Stimulated activated CD4-positive, alpha-beta T cell treated with anti-CD3 and anti-CD28 coated beads, Interleukin-1b, Interleukin-23, amount 100 ng/mL, for 48 hours (primary cell): Measurements from ENCODE around the gene CAND2.

ENCODE experiments used
- DNase-seq: peaks from one replicate; pipeline ENCODE4 v3.0.0-alpha.2; 2020

The CAND2 gene

DNA sequence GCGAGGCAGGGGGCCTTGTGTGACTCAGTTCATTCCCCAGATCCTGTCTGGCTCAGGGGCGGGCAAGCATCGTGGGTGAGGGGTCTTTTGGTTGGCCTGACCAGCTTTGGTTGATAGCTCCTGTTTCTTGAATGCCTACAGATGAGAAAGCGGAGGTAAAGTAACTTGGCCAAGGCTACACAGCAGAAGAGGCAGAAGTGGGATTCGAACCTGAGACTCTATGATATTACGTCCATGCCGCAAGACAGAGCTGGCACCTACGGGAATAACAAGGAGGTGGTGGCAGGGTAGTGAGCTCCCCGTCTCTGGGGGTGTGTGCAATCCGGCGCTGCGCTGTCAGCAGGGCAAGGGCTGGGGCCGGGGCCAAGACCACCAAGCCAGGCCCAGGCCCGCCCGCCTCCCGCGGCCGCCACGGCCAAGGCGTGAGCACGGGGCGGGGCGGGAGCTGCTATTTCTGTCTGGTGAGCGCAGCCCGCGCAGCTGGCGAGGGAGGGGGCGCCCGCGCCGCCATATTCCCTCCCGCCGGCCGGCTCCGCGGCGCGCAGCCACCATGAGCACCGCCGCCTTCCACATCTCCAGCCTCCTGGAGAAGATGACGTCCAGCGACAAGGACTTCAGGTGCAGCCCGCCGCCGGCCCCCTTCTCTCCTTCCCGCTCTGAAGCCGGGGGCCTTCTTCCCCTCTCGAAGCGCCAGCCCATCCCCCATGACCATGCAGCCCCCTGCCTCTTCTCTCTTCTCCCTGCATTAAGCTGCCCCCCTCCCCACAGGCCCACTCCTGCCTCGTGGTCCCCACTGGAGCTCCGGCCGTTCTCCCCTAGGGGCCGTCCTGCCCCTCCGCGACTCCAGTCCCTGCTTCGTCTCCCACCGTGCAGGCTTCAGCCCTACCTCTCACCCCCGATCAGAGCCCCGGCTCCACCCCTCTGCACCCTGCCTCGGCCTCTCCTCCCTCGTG, at the start of gene CAND2:
Gene CAND2 (plus strand): TSS at position 510 of the 953 bp plus-strand sequence. CDS start 41 bp downstream, at position 551.
- no peak for DNase-seq

DNA sequence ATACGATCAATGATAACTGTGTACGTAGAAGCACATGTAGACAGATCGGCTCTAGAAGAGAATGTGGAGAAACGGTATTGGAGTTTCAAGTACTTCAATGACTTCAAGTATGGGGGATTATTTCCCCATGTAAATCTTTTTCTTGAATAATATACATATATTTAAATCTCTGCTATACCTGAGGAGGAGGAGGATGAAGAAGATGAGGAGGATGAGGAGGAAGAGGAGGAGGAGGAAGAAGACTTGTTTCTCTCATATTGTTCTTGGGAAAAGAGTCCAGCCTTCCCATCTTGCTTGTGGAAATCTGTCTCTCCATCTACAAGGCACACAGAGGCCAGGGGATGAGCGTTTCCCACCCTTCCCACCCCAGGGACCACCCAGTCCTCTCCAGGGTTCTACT, 48.0 kb upstream of the CAND2 start:
- no peak for DNase-seq

- DNase-seq = no peak
These were observed 46.3 kb upstream of the CAND2 start for GRCh38 chr3:12750223-12750622.

- DNase-seq = peak; percentile 53
These were observed 45.8 kb upstream of the CAND2 start for GRCh38 chr3:12750658-12751071.

DNA sequence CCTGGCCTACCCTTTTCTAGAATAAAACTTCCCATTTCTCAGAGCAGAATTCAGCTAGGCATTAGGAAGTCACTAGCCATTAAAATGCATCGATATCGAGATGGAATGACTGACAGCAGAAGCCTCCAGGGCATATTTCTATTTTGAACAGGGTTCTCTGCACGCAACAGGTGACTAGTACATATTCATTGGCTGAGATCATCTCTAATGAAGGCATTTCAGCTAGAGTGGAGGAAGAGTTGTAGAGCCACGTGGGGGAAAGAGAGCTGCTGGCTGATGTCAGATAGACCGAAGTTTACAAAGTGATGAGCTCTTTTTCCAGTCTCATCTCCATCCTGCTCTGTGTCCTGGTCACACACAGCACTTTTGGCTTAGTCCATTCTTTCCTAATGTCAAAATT, 44.9 kb upstream of the CAND2 start:
- DNase-seq = no peak

- no peak for DNase-seq
These were observed 44.4 kb upstream of the CAND2 start for GRCh38 chr3:12752102-12752501.

GRCh38 chr3:12752809-12753208, 43.7 kb upstream of the CAND2 start:
- no peak for DNase-seq

- DNase-seq = no peak
These were observed 43.0 kb upstream of the CAND2 start for GRCh38 chr3:12753275-12754028.

DNA sequence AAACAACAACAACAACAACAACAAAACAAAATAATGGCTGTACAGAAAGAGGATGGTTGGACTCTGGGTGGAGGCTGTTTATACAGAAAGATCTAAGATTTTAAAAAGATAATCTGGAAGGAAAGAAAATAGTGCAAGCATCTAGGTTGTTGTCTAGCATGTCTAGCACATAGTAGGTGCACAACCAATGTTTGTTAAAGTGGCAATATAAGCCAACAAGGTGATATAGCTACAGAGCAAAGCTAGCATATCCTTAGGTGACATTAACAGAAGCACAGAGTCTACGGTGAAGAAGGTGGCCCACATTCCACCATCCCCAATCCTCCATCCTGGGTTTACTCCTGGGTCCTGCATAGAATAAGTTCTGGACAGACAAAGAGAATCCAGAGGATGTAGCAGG, 42.2 kb upstream of the CAND2 start:
- DNase-seq = no peak

DNA sequence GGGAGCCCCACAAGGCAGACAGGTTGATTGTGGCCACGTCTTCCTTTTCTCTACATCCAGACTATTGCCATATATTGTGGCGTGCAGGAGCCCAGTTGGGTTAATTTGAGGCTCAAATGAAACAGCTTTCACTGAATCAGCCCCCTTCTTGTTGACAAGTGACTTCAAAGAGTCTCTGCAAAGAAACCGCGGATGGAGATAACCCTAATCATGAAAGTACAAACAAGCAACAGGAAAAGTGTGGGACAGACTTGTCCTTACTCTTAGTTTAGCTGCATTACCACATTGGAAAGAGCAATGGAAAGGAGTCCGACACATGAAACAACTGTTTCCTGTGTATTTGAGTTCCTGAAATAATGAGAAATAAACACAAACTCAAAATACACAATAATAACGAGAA, 40.7 kb upstream of the CAND2 start:
- no peak for DNase-seq

- no peak for DNase-seq
These were observed 40.3 kb upstream of the CAND2 start for GRCh38 chr3:12756175-12756574.

DNA sequence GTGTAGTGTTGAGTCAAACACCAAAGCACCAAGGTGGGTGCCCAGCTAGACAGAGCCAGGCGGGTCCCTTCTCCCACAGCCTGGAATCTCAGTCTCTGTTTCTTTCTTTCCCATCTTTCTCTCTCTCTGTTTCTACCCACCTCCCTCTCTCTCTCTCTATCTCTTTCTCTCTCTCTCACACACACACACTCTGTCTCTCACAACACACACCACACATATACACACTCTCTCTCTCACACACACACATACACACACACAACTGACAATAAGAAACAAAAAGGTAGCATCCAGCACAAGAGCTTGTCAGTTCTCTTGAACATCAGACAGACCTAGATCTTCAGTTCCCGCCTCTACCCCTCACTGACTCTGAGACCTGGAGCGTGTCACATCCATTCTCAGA, 39.8 kb upstream of the CAND2 start:
- no peak for DNase-seq

- DNase-seq = no peak
These were observed 38.3 kb upstream of the CAND2 start for GRCh38 chr3:12758025-12758781.

- DNase-seq = no peak
These were observed 37.3 kb upstream of the CAND2 start, which contains the start of gene TMEM40 for GRCh38 chr3:12759097-12759679. Gene TMEM40 (minus strand): TSS chr3:12759259. CDS start chr3:12749832, 9,427 bp downstream.

DNA sequence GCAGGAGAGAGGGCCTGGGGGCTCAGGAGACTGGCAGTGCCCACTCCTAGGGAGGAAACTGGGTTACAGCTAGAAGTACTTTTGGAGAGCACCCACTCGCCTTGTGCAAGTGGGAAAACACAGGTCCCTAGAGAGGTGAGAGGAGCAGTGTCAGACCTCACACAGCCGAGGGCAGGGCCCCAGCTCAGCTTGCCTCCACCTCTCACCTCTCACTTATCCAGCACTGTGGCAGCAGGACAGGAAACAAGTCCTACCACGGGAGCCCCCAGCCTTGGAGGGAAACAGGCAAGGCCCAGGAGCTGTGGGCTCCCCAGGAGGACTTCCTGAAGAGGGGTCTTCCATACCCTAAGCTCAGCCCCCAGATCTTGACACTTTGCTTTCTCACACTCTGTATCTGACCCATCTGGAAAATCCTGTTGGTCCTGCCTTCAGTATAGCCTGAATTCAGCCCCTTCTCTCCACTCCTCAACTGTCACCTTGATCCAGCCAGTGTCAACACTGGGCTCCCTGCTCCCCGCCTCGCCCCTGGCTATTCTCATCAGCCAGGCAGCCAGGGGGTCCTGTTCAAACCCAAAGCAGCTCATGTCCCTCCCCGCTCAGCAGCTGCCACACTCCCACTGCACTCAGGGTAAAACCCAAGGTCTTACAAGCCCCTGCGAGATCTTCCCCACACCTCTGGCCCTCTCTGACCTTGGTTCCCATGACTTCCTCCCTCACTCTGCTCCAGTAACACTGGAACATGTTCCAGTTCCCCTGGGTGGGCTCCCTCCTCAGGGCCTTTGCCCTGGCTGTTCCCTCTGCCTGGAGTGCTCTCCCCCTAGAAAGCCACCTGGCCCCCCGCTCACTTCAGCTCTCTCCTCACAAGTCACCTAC, 36.6 kb upstream of the CAND2 start:
- DNase-seq = no peak

- no peak for DNase-seq
These were observed 32.2 kb upstream of the CAND2 start for GRCh38 chr3:12764171-12764776.

DNA sequence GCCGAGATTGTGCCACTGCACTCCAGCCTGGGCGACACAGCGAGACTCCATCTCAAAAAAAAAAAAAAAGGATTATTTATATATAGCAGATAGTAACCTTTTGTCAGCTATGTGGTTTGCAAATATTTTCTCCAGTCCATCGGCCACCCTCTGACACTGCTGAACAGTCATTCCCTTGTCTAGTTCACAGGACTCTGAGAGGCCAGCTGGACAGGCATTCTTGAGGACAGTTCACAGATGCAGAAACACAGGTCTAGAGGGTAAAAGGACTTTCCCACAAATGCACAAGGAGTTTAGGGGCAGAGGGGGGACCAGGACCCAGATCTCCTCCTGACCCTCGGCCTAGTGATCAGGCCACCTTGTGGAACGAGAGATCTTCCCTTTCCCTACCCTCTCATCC, 29.9 kb upstream of the CAND2 start:
- no peak for DNase-seq

DNA sequence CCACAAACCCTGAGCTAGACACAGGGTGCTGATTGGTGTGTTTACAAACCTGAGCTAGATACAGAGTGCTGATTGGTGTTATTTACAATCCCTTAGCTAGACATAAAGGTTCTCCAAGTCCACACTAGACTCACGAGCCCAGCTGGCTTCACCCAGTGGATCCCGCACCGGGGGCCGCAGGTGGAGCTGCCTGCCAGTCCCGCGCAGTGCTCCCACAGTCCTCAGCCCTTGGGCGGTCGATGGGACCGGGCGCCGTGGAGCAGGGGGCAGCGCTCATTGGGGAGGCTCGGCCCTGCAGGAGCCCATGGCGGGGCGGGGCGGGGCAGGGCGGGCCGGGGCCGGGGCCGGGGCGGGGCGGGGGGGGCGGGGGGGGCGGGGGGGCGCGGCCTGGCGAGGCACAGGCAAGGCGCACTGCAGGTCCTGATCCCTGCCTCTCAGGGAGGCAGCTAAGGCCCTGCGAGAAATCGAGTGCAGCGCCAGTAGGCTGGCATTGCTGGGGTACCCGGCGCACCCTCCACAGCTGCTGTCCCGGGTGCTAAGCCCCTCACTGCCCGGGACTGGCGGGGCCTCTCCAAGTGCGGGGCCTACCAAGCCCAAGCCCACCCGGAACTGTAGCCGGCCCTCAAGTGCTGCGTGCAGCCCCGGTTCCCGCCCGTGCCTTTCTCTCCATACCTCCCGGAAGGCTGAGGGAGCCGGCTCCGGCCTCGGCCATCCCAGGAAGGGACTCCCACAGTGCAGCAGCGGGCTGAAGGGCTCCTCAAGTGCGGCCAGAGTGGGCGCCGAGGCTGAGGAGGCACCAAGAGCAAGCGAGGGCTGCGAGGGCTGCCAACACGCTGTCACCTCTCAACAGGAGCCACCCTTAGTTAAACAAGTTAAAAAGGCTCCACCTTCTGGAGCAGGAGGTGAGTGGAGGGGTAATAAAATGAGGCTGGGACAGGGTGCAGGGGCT, 27.6 kb upstream of the CAND2 start:
- DNase-seq = no peak

DNA sequence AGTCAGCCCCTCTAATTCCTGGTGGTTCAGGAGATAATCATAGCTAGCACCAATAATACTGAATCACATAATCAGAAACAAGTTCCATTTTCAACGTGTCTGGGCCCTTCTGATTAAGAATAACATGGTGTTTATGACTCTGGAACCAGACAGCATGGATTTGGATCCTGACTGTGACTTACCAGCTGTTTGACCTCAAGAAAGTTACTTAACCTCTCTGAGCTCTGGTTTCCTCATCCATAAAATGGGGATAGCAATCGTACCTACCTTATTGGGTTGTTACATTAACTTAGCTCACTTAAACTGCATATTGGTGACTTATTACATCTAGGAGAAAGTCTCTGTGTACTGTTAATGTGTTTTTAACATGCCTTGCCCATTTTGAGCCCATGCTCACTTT, 26.7 kb upstream of the CAND2 start:
- DNase-seq = no peak

DNA sequence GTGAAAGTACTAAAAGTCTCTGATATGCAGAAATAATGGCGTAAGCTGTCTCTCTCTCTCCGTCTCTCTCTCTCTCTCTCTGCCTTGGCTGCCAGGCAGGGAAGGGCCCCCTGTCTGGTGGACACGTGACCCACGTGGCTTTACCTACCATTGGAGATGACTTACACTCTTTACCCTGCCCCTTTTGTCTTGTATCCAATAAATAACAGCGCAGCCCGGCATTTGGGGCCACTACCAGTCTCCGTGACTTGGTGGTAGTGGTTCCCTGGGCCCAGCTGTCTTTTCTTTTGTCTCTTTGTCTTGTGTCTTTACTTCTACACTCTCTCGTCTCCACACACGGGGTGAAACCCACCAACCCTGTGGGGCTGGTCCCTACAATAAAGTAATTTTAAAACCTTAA, 25.2 kb upstream of the CAND2 start:
- DNase-seq = no peak
